Loucy (cell line): Measurements from ENCODE around the gene DNAJB12.

Source experiments
- CTCF ChIP-seq: fragments of 200-600 bp; sonication (generic); conservative IDR thresholded peaks from 2 replicates; pipeline ENCODE4 v1.5.1; 2014; ENCODE audit warnings: mild to moderate bottlenecking, antibody characterized with exemption, low read length
- EZH2phosphoT487 ChIP-seq: fragments of 200-600 bp; IDR thresholded peaks from 2 replicates; pipeline ENCODE4 v1.6.1; 2018; ENCODE audit warnings: antibody characterized with exemption, mild to moderate bottlenecking, moderate library complexity, borderline replicate concordance

- TF ChIP-seq CTCF (no peak), EZH2phosphoT487 (no peak)
Measured at GRCh38 chr10:72389014-72389413, 34.3 kb upstream of the DNAJB12 start.
